C4-2B (cell line): ENCODE data around the gene ZCWPW1.

Experiments used
- ZFX ChIP-seq: fragments of 450-650 bp; IDR thresholded peaks from 2 replicates; pipeline ENCODE4 v1.6.1; 2017
- TF ChIP-seq, protein P1 (sequence below): fragments of 450-650 bp; conservative IDR thresholded peaks from 2 replicates; pipeline ENCODE4 v1.5.1; 2017; ENCODE audit warnings: mild to moderate bottlenecking

GRCh38 chr7:100394077-100394476 is 34.4 kb downstream of the ZCWPW1 start:
- TF ChIP-seq, protein P1, sequence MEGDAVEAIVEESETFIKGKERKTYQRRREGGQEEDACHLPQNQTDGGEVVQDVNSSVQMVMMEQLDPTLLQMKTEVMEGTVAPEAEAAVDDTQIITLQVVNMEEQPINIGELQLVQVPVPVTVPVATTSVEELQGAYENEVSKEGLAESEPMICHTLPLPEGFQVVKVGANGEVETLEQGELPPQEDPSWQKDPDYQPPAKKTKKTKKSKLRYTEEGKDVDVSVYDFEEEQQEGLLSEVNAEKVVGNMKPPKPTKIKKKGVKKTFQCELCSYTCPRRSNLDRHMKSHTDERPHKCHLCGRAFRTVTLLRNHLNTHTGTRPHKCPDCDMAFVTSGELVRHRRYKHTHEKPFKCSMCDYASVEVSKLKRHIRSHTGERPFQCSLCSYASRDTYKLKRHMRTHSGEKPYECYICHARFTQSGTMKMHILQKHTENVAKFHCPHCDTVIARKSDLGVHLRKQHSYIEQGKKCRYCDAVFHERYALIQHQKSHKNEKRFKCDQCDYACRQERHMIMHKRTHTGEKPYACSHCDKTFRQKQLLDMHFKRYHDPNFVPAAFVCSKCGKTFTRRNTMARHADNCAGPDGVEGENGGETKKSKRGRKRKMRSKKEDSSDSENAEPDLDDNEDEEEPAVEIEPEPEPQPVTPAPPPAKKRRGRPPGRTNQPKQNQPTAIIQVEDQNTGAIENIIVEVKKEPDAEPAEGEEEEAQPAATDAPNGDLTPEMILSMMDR, result no peak
- no peak for TF ChIP-seq ZFX
